GM12891 (cell line): ENCODE data around the gene BOD1L1.

Experiments used
- POLR2A ChIP-seq: IDR thresholded peaks from 2 replicates; pipeline ENCODE4 v1.6.1; 2011; ENCODE audit warnings: low read depth, low read length, control low read depth
- POLR2AphosphoS5 ChIP-seq: IDR thresholded peaks from 2 replicates; pipeline ENCODE4 v1.6.1; 2011; ENCODE audit warnings: low read depth, low read length, control low read depth

DNA sequence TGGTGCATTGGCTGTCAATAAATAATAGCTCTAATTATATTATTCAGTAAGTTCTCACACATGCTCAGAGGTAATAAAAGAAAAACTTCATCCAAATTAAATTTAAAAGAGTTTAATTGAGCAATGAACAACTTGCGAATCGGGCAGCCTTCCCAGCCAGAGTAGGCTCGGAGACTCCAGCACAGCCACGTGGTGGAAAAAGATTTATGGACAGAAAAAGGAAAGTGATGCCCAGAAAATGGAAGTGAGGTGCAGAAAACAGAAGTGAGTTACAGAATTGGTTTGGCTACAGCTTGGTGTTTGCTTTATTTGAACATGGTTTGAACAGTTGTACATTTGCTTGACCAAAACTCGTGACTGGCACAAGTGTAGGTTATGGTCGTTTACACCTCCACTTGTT lies 13.6 kb upstream of the BOD1L1 start:
- no peak for TF ChIP-seq POLR2AphosphoS5
- TF ChIP-seq POLR2A, result no peak
